DOHH2 (cell line): ENCODE data around the gene PKP3.

ENCODE experiments used
- CTCF ChIP-seq: fragments of 200-600 bp; sonication (generic); IDR thresholded peaks from one replicate; pipeline ENCODE4 v1.5.1; 2014; ENCODE audit warnings: antibody characterized with exemption, mild to moderate bottlenecking, low read depth, low read length; ENCODE audit not compliant: poor library complexity, severe bottlenecking
- EZH2phosphoT487 ChIP-seq: fragments of 200-600 bp; sonication (generic); IDR thresholded peaks from 2 replicates; pipeline ENCODE4 v1.6.1; 2017; ENCODE audit warnings: borderline replicate concordance, mild to moderate bottlenecking, antibody characterized with exemption, low read length, moderate library complexity, mixed read lengths

DNA sequence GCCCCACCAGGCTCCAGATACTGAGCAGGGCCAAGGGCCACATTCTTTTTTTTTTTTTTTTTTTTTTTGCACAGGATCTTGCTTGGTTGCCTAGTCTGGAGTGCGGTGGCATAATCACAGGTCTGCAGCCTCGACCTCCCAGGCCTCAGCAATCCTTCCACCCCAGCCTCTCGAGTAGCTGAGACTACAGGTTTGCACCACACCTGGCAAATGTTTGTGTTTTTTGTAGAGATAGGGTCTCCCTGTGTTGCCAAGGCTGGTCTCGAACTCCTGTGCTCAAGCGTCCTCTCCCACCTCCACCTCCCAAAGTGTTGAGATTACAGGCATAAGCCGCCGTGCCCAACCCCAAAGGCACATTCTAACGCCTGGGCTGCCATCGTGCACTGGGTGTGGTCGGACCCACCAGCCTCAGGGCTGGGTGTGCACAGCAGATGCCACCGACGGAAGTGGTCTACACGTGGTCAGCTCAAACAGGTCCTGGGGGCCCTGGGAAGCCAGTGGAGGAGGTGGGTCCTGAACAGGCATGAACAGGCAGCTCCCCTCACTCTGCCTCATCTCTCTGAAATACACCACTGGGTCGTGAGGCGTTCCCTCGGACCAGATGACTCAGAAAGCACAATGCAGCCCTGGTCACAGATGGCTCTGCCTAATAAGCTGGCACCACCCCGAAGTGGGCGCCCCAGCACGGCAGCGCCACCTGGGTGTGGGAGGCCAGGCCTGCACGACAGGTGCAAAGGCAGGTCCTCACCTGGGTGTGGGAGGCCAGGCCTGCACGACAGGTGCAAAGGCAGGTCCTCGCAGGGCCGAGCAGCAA is 29.9 kb upstream of the PKP3 start:
- TF ChIP-seq CTCF (peak; percentile 80), EZH2phosphoT487 (no peak)
